ENCODE results near the gene SEC14L5.

The SEC14L5 gene

DNA sequence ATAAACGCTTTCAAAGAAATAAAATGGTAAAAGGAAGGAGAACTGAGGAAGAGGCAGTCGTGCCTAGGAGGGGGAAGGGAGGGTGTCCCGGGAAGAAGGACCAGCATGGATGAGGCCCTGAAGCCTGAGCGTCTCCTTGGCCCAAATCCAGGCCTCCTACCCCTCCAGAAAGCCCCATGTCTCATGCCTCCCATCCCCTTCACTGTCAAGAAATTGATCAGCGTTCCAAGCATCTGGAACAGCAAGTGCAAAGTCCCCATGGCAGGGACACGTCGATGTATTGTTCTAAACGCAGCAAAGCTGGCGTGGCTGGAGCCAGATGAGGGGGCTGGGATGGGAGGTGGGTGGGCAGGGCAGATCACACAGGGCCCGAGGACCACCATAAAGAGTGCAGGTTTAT lies 22.6 kb downstream of the SEC14L5 start:
- DNase-seq (ENCODE audit: low read depth) = no peak
- TF ChIP-seq, protein P1, sequence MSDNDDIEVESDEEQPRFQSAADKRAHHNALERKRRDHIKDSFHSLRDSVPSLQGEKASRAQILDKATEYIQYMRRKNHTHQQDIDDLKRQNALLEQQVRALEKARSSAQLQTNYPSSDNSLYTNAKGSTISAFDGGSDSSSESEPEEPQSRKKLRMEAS (IDR thresholded peaks at IDR 0.05; ENCODE audit: low read depth, low read length) = no peak
- TF ChIP-seq POLR2A (IDR thresholded peaks at IDR 0.05; ENCODE audit: extremely low read depth, insufficient read length) (no peak), MYC (IDR thresholded peaks at IDR 0.05; ENCODE audit: low read depth, low read length) (no peak)
- TF ChIP-seq, protein P2, sequence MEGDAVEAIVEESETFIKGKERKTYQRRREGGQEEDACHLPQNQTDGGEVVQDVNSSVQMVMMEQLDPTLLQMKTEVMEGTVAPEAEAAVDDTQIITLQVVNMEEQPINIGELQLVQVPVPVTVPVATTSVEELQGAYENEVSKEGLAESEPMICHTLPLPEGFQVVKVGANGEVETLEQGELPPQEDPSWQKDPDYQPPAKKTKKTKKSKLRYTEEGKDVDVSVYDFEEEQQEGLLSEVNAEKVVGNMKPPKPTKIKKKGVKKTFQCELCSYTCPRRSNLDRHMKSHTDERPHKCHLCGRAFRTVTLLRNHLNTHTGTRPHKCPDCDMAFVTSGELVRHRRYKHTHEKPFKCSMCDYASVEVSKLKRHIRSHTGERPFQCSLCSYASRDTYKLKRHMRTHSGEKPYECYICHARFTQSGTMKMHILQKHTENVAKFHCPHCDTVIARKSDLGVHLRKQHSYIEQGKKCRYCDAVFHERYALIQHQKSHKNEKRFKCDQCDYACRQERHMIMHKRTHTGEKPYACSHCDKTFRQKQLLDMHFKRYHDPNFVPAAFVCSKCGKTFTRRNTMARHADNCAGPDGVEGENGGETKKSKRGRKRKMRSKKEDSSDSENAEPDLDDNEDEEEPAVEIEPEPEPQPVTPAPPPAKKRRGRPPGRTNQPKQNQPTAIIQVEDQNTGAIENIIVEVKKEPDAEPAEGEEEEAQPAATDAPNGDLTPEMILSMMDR (IDR thresholded peaks at IDR 0.05; ENCODE audit: low read depth, low read length) = no peak
- H3K4me3 ChIP-seq (ENCODE audit: low read depth, low read length) = no peak overlapping the region

DNA sequence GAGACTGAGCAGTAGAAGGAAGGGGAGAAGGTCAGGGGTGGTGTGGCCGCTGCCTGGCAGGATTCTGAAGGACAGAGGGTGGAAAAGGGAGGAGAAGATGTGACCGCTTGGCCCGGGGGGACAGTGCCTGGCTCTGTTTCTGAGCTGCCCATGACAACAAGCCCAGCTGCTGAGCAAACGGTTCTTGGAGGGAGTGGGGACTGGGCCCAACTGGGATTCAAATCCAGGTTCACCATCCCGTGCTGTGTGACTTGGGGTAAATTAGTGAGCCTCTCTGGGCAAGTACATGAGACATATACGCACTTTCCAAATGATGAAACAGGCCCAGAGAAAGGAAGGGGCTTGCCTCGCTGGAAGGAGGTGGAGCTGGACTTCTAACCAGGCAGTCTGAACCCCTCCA lies 23.3 kb downstream of the SEC14L5 start:
- H3K4me3 ChIP-seq (ENCODE audit: low read depth, low read length) = no peak overlapping the region
- DNase-seq (ENCODE audit: low read depth) = no peak
- TF ChIP-seq, protein P2 (IDR thresholded peaks at IDR 0.05; ENCODE audit: low read depth, low read length) = no peak
- TF ChIP-seq POLR2A (IDR thresholded peaks at IDR 0.05; ENCODE audit: extremely low read depth, insufficient read length) (no peak), MYC (IDR thresholded peaks at IDR 0.05; ENCODE audit: low read depth, low read length) (no peak)
- TF ChIP-seq, protein P1 (IDR thresholded peaks at IDR 0.05; ENCODE audit: low read depth, low read length) = no peak

DNA sequence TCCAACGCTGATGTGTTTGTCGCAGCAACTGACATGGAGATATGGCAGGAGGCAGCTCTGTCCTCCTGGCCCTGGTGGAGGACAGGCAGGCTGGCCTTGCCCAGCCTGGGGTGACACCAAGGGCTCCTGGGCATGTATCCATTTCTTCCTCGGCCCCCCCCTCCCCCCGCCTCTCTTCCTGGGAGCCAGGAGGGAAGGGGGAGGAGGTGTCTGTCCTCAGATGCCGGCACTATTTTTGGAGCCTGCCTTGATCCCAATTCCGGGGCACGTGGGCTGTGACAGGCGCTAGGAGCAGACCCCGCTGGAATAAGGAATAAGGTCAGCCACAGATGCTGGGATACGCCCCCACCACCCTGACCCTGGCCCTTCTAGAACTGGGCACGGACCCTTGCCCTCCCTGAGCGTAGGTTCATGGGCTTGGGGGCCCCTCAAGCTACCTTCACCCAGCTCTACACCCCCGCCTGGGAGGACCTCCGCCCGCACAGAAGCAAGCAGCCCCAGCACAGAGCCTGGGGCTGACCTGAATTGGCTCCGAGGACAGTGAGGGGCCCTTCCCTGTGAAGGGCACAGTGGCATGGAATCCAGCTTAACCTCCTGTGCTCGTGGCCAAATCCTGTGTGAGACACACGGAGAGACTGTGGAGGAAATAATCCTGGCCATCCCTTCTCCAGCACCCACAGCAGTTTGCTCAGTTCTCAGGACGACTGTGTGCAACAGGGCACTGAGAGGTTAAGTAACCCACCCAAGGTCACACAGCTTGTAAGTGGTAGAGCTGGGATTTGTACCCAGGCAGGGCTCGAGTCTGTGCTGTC lies 24.1 kb downstream of the SEC14L5 start:
- DNase-seq (ENCODE audit: low read depth) = no peak
- TF ChIP-seq, protein P2 (IDR thresholded peaks at IDR 0.05; ENCODE audit: low read depth, low read length) = no peak
- TF ChIP-seq, protein P1 (IDR thresholded peaks at IDR 0.05; ENCODE audit: low read depth, low read length) = no peak
- no peak overlapping the region for H3K4me3 ChIP-seq (ENCODE audit: low read depth, low read length)

DNA sequence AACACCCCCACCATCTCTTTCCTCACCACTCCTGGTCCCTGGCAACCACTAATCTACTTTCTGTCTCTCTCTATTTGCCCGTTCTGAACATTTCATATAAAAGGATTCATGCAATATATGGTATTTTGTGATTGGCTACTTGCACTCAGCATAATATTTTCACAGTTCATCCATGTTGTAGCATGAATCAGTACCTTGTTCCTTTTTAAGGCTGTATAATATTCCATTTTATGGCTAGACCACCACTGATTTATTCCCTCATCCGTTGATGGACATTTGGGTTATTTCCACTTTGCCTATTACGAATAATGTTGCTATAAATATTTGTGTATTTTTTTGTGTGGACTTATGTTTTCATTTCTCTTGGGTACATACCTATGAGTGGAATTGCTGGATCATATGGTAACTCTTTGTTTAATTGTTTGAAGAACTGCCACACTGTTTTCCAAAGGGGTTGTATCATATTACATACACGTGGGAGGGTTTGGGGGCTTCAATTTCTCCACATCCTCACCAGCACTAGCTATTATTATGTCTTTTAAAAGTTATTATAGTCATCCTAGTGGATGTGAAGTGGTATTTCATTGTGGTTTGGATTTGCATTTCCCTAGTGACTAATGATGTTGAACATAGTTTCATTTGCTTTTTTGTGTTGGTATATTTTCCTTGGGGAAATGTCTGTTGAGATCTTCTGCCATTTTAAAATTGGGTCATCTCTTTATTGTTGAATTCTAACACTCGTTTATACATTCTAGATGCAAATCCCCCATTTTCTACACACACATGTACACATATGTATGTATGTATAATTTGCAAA lies 26.3 kb downstream of the SEC14L5 start:
- no peak overlapping the region for H3K4me3 ChIP-seq (ENCODE audit: low read depth, low read length)
- TF ChIP-seq POLR2A (IDR thresholded peaks at IDR 0.05; ENCODE audit: extremely low read depth, insufficient read length) (no peak), MYC (IDR thresholded peaks at IDR 0.05; ENCODE audit: low read depth, low read length) (no peak)
- TF ChIP-seq, protein P1 (IDR thresholded peaks at IDR 0.05; ENCODE audit: low read depth, low read length) = no peak
- TF ChIP-seq, protein P2 (IDR thresholded peaks at IDR 0.05; ENCODE audit: low read depth, low read length) = no peak
- DNase-seq (ENCODE audit: low read depth) = no peak

DNA sequence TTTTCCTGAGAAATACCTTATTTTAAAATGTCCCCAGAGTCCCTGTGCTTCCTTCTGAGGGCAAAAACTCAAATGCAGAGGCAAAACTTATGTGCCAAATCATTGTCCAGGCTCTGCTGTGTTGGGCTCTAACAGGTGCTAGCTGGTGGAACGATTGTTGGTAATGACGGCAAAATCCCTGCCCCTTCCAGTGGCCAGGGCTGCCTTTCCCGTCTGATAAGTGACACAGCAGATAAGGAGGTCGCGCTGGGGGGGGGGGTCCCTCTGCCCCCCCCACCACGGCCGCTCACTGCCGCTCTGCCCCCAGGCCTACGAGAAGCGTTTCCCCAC lies 29.1 kb downstream of the SEC14L5 start:
- DNase-seq (ENCODE audit: low read depth) = no peak
- no peak overlapping the region for H3K4me3 ChIP-seq (ENCODE audit: low read depth, low read length)
- TF ChIP-seq, protein P2 (IDR thresholded peaks at IDR 0.05; ENCODE audit: low read depth, low read length) = no peak
- TF ChIP-seq MYC (IDR thresholded peaks at IDR 0.05; ENCODE audit: low read depth, low read length) (no peak), POLR2A (IDR thresholded peaks at IDR 0.05; ENCODE audit: extremely low read depth, insufficient read length) (no peak)
- TF ChIP-seq, protein P1 (IDR thresholded peaks at IDR 0.05; ENCODE audit: low read depth, low read length) = no peak

Data from NB4 (cell line).